Stimulated activated effector memory CD8-positive, alpha-beta T cell treated with anti-CD3 and anti-CD28 coated beads, Interleukin-12 subunit alpha, Interleukin-12 subunit beta, amount 100 ng/mL, for 72 hours (primary cell): ENCODE data around the gene TMEM63B.
A peak's percentile ranks its signal among the peaks of the same experiment; 100 is the strongest.
"Not testable (repeated sequence)": the region's sequence is repeated elsewhere in the genome, so short reads cannot be mapped to it uniquely, and the experiment has no call there.

Source experiments
- ATAC-seq: fragments of 150-1000 bp; cut with Tn5 transposase; 2 replicates; pipeline ENCODE4 v1.10.0; 2021
- DNase-seq, 2 donors: peaks; one replicate each; pipeline ENCODE4 v3.0.0; 2021 to 2022; ENCODE audit warnings: low spot score in 2 of 2
- H3K27ac Mint-ChIP-seq: one replicate; pipeline ENCODE4 v1.8.0; 2022; ENCODE audit warnings: mild to moderate bottlenecking, mixed read lengths
- H3K36me3 Mint-ChIP-seq: one replicate; pipeline ENCODE4 v1.8.0; 2022; ENCODE audit warnings: mild to moderate bottlenecking, mixed read lengths
- H3K4me1 Mint-ChIP-seq: one replicate; pipeline ENCODE4 v1.8.0; 2022; ENCODE audit warnings: mixed read lengths
- H3K4me3 Mint-ChIP-seq: one replicate; pipeline ENCODE4 v1.8.0; 2022; ENCODE audit warnings: mild to moderate bottlenecking, mixed read lengths
- H3K9me3 Mint-ChIP-seq: one replicate; pipeline ENCODE4 v1.8.0; 2022; ENCODE audit warnings: mixed read lengths

The TMEM63B gene

GRCh38 chr6:44091356-44091755, 36.0 kb upstream of the TMEM63B start:
- not testable (repeated sequence) for DNase-seq, H3K27ac Mint-ChIP-seq, H3K4me1 Mint-ChIP-seq, H3K4me3 Mint-ChIP-seq, ATAC-seq, H3K9me3 Mint-ChIP-seq, H3K36me3 Mint-ChIP-seq

GRCh38 chr6:44091981-44092884, 35.1 kb upstream of the TMEM63B start:
- Mint-ChIP-seq H3K36me3 (peaks cover 9% of the 10 kb centered on the region), H3K4me1 (peaks cover 5% of the 10 kb centered on the region), H3K4me3 (no peak overlapping the region), H3K9me3 (no peaks in the 10 kb centered on the region), H3K27ac (no peak overlapping the region)
- DNase-seq (no peak), ATAC-seq (no peak)

GRCh38 chr6:44093066-44093465, 34.3 kb upstream of the TMEM63B start:
- Mint-ChIP-seq H3K4me1 (peaks cover 5% of the 10 kb centered on the region), H3K9me3 (no peaks in the 10 kb centered on the region), H3K27ac (no peak overlapping the region)

GRCh38 chr6:44093750-44094402, 33.5 kb upstream of the TMEM63B start:
- ATAC-seq (no peak), DNase-seq (no peak)
- Mint-ChIP-seq H3K27ac (peak overlapping the region; percentile 0), H3K9me3 (no peaks in the 10 kb centered on the region), H3K4me3 (no peak overlapping the region), H3K36me3 (peaks cover 9% of the 10 kb centered on the region), H3K4me1 (peaks cover 5% of the 10 kb centered on the region)

More at GRCh38 chr6:44093066-44093465, 34.3 kb upstream of the TMEM63B start:
- ATAC-seq (no peak), DNase-seq (no peak)
- H3K4me3 Mint-ChIP-seq: no peak overlapping the region
- peaks cover 9% of the 10 kb centered on the region for H3K36me3 Mint-ChIP-seq

GRCh38 chr6:44094403-44095242, 32.7 kb upstream of the TMEM63B start:
- peaks cover 9% of the 10 kb centered on the region for H3K36me3 Mint-ChIP-seq
- peaks cover 5% of the 10 kb centered on the region for H3K4me1 Mint-ChIP-seq
- peak overlapping the region; percentile 0 for H3K27ac Mint-ChIP-seq
- ATAC-seq: no peak
- H3K4me3 Mint-ChIP-seq: no peak overlapping the region
- H3K9me3 Mint-ChIP-seq: no peaks in the 10 kb centered on the region
- DNase-seq: no peak

GRCh38 chr6:44095243-44095623, 32.1 kb upstream of the TMEM63B start:
- ATAC-seq, DNase-seq, H3K9me3 Mint-ChIP-seq, H3K4me1 Mint-ChIP-seq, H3K4me3 Mint-ChIP-seq, H3K36me3 Mint-ChIP-seq: not testable (repeated sequence)
- peak overlapping the region; percentile 0 for H3K27ac Mint-ChIP-seq

GRCh38 chr6:44096612-44097011, 30.7 kb upstream of the TMEM63B start:
- H3K36me3 Mint-ChIP-seq: peaks cover 11% of the 10 kb centered on the region
- DNase-seq: peak; percentile 54 to 83

GRCh38 chr6:44097782-44098317, 29.5 kb upstream of the TMEM63B start:
- Mint-ChIP-seq H3K36me3 (peaks cover 19% of the 10 kb centered on the region), H3K9me3 (no peaks in the 10 kb centered on the region), H3K4me1 (peaks cover 25% of the 10 kb centered on the region), H3K27ac (no peak overlapping the region), H3K4me3 (no peak overlapping the region)
- ATAC-seq (no peak), DNase-seq (no peak)

More at GRCh38 chr6:44096612-44097011, 30.7 kb upstream of the TMEM63B start:
- peak; percentile 85 for ATAC-seq
- Mint-ChIP-seq H3K9me3 (no peaks in the 10 kb centered on the region), H3K4me1 (peaks cover 12% of the 10 kb centered on the region), H3K4me3 (no peak overlapping the region), H3K27ac (peak overlapping the region; percentile 74)

GRCh38 chr6:44099192-44099591, 28.2 kb upstream of the TMEM63B start:
- H3K4me1 Mint-ChIP-seq: peaks cover 38% of the 10 kb centered on the region
- ATAC-seq: no peak
- H3K9me3 Mint-ChIP-seq: no peaks in the 10 kb centered on the region
- DNase-seq: no peak
- H3K36me3 Mint-ChIP-seq: peaks cover 31% of the 10 kb centered on the region
- no peak overlapping the region for H3K27ac Mint-ChIP-seq
- no peak overlapping the region for H3K4me3 Mint-ChIP-seq

GRCh38 chr6:44100088-44100550, 27.2 kb upstream of the TMEM63B start:
- Mint-ChIP-seq H3K9me3 (no peaks in the 10 kb centered on the region), H3K4me1 (peaks cover 46% of the 10 kb centered on the region), H3K4me3 (no peak overlapping the region), H3K36me3 (peaks cover 35% of the 10 kb centered on the region), H3K27ac (peak overlapping the region; percentile 19)
- ATAC-seq: peak; percentile 65
- peak in 1 of 2 donors; percentile 55 for DNase-seq

- peak overlapping the region; percentile 44 for H3K27ac Mint-ChIP-seq
- no peak for ATAC-seq
- no peaks in the 10 kb centered on the region for H3K9me3 Mint-ChIP-seq
- DNase-seq: no peak
- no peak overlapping the region for H3K4me3 Mint-ChIP-seq
- H3K4me1 Mint-ChIP-seq: peaks cover 46% of the 10 kb centered on the region
- H3K36me3 Mint-ChIP-seq: peaks cover 41% of the 10 kb centered on the region
Measured at GRCh38 chr6:44101832-44102231, 25.5 kb upstream of the TMEM63B start.

GRCh38 chr6:44102527-44102926, 24.8 kb upstream of the TMEM63B start:
- H3K4me3 Mint-ChIP-seq: no peak overlapping the region
- peak overlapping the region; percentile 44 for H3K27ac Mint-ChIP-seq
- ATAC-seq: no peak
- no peak for DNase-seq
- no peaks in the 10 kb centered on the region for H3K9me3 Mint-ChIP-seq
- H3K4me1 Mint-ChIP-seq: peaks cover 46% of the 10 kb centered on the region
- peaks cover 45% of the 10 kb centered on the region for H3K36me3 Mint-ChIP-seq

- no peak overlapping the region for H3K4me3 Mint-ChIP-seq
- ATAC-seq (no peak), DNase-seq (no peak)
- H3K27ac Mint-ChIP-seq: no peak overlapping the region
- no peaks in the 10 kb centered on the region for H3K9me3 Mint-ChIP-seq
- H3K4me1 Mint-ChIP-seq: peaks cover 46% of the 10 kb centered on the region
- H3K36me3 Mint-ChIP-seq: peaks cover 47% of the 10 kb centered on the region
Measured at GRCh38 chr6:44104481-44105021, 22.8 kb upstream of the TMEM63B start.

GRCh38 chr6:44105146-44105545, 22.2 kb upstream of the TMEM63B start:
- Mint-ChIP-seq H3K27ac (no peak overlapping the region), H3K36me3 (peaks cover 47% of the 10 kb centered on the region), H3K9me3 (no peaks in the 10 kb centered on the region), H3K4me1 (peaks cover 47% of the 10 kb centered on the region), H3K4me3 (no peak overlapping the region)
- DNase-seq: no peak
- ATAC-seq: no peak
